ENCODE results near the gene LTB4R. TPM values are rescaled to one million over a fixed set of nuclear protein-coding genes. Genes with fewer than 3 reads are reported as not detected.

The LTB4R gene
- total RNA-seq, 1 donor = 1.5 TPM

DNA sequence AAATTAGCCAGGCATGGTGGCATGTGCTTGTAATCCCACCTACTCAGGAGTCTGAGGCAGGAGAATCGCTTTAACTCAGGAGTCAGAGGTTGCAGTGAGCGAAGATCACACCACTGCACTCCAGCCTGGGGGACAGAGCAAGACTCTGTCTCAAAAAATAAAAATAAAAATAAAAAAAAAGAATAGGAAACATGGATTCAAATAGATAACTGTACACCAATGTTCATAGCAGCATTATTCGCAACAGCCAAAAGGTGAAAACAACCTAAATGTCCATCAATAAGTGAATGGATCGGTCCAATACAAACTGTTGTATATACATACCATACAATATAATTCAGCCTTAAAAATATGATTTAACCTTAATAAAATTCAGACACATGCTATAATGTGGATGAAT, 31.6 kb downstream of the LTB4R start:
- DNase-seq (ENCODE audit: low read depth) = no peak
- TF ChIP-seq CTCF (IDR thresholded peaks at IDR 0.05; ENCODE audit: insufficient read depth, low read length) = no peak
- no peak overlapping the region for H3K4me3 ChIP-seq (ENCODE audit: low read depth, low read length)

GRCh38 chr14:24343795-24344660, 32.7 kb downstream of the LTB4R start:
- TF ChIP-seq CTCF (IDR thresholded peaks at IDR 0.05; ENCODE audit: insufficient read depth, low read length) = no peak
- DNase-seq (ENCODE audit: low read depth) = no peak
- no peak overlapping the region for H3K4me3 ChIP-seq (ENCODE audit: low read depth, low read length)

GRCh38 chr14:24347134-24347533, 35.8 kb downstream of the LTB4R start:
- no peak for TF ChIP-seq CTCF (IDR thresholded peaks at IDR 0.05; ENCODE audit: insufficient read depth, low read length)
- DNase-seq (ENCODE audit: low read depth) = no peak
- no peak overlapping the region for H3K4me3 ChIP-seq (ENCODE audit: low read depth, low read length)

GRCh38 chr14:24348186-24348585, 36.9 kb downstream of the LTB4R start:
- DNase-seq (ENCODE audit: low read depth) = no peak
- TF ChIP-seq CTCF (IDR thresholded peaks at IDR 0.05; ENCODE audit: insufficient read depth, low read length) = no peak
- H3K4me3 ChIP-seq (ENCODE audit: low read depth, low read length) = no peak overlapping the region

- no peak overlapping the region for H3K4me3 ChIP-seq (ENCODE audit: low read depth, low read length)
- DNase-seq (ENCODE audit: low read depth) = no peak
- TF ChIP-seq CTCF (IDR thresholded peaks at IDR 0.05; ENCODE audit: insufficient read depth, low read length) = no peak
These were observed 38.4 kb downstream of the LTB4R start for GRCh38 chr14:24349742-24350141.

- peak; percentile 61 for DNase-seq (ENCODE audit: low read depth)
These were observed 40.2 kb downstream of the LTB4R start for GRCh38 chr14:24351517-24351916.

More at GRCh38 chr14:24351517-24351916, 40.2 kb downstream of the LTB4R start:
- H3K4me3 ChIP-seq (ENCODE audit: low read depth, low read length) = no peak overlapping the region
- TF ChIP-seq CTCF (IDR thresholded peaks at IDR 0.05; ENCODE audit: insufficient read depth, low read length) = no peak

Data from fibroblast of the aortic adventitia (primary cell).